ENCODE measurements around the gene HIVEP1.

GRCh38 chr6:12113190-12113577 is 101.1 kb downstream of the HIVEP1 start:
- TF ChIP-seq, protein P1, sequence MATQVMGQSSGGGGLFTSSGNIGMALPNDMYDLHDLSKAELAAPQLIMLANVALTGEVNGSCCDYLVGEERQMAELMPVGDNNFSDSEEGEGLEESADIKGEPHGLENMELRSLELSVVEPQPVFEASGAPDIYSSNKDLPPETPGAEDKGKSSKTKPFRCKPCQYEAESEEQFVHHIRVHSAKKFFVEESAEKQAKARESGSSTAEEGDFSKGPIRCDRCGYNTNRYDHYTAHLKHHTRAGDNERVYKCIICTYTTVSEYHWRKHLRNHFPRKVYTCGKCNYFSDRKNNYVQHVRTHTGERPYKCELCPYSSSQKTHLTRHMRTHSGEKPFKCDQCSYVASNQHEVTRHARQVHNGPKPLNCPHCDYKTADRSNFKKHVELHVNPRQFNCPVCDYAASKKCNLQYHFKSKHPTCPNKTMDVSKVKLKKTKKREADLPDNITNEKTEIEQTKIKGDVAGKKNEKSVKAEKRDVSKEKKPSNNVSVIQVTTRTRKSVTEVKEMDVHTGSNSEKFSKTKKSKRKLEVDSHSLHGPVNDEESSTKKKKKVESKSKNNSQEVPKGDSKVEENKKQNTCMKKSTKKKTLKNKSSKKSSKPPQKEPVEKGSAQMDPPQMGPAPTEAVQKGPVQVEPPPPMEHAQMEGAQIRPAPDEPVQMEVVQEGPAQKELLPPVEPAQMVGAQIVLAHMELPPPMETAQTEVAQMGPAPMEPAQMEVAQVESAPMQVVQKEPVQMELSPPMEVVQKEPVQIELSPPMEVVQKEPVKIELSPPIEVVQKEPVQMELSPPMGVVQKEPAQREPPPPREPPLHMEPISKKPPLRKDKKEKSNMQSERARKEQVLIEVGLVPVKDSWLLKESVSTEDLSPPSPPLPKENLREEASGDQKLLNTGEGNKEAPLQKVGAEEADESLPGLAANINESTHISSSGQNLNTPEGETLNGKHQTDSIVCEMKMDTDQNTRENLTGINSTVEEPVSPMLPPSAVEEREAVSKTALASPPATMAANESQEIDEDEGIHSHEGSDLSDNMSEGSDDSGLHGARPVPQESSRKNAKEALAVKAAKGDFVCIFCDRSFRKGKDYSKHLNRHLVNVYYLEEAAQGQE (IDR thresholded peaks at IDR 0.05; ENCODE audit: low read depth, low read length) = no peak
- TF ChIP-seq USF2 (IDR thresholded peaks at IDR 0.05; ENCODE audit: borderline replicate concordance, low read depth, low read length) = no peak
- TF ChIP-seq POLR2AphosphoS5 (IDR thresholded peaks at IDR 0.05; ENCODE audit: low read depth, low read length) = no peak
- no peak for TF ChIP-seq EP300 (IDR thresholded peaks at IDR 0.05; ENCODE audit: borderline replicate concordance in 1 of 2, low read depth in 1 of 2, low read length in 1 of 2)
- TF ChIP-seq CTCF (IDR thresholded peaks at IDR 0.05) = no peak
- no peak for TF ChIP-seq RCOR1 (IDR thresholded peaks at IDR 0.05; ENCODE audit: low read length)
- peak; percentile 6; the same call in 1 of the 2 replicates for TF ChIP-seq TCF12 (IDR thresholded peaks at IDR 0.05)

Data from SK-N-SH (cell line).